GM19035 (cell line): ENCODE measurements around the gene USP43.

Experiments
- ATAC-seq: cut with Tn5 transposase; IDR thresholded peaks from one replicate; pipeline ENCODE4 v1.9.1; 2021; ENCODE audit not compliant: unreplicated experiment

Gene USP43

DNA sequence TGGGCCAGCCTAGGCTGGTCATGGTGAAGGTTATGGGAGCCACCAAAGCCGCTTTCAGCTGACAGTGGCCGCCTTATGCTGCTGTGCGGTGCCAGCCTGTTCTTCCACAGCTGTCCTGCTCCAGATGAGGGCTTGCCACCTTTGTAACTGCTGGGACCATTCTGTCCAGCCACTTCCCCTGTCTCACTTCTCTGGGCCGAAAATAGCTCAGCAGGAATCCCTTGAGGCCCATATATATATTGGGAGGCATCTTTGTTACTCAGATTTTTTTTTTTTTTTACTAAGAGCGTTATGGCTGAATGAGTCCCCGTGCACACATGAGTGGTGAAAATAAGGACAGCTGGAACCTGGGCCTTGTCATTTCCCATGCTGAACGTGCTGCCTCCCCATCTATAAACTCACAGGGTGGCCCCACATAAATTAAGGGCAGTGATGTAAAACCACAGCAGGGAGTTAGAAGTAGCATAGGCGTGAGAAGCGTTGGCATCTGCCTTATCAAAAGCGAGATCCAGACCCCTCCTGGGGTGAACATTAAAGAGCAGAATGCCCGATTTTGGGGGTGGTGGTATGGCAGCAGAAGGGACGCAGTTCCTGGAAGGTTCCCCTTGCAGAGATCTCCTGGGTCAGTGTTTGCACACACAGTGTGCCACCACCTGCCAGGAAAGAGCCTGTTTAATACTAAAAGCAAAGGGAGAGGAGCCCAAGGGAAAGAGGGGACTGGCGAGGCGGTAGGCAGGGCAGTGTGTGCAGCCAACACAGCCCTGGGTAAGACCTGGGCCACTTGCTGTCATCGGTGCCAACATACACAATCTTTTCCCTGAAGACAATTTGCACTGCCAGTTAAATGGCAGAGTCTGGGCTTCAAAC, 57.8 kb downstream of the USP43 start:
- ATAC-seq: no peak

DNA sequence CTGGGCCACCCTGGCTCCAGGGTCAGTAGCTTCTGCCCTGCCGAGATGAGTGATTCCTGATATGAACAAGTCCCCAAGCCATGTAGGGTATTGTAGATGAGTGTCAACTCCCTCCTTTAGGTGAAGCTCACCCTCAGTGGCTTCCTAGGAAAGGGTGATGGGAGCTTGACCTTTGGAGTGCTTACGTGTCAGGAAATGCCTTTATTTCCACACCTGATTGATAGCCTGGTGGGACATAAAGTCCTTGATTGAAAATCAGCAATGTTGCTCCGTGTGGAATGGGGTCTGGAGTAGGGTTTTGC, 58.4 kb downstream of the USP43 start:
- ATAC-seq: no peak

DNA sequence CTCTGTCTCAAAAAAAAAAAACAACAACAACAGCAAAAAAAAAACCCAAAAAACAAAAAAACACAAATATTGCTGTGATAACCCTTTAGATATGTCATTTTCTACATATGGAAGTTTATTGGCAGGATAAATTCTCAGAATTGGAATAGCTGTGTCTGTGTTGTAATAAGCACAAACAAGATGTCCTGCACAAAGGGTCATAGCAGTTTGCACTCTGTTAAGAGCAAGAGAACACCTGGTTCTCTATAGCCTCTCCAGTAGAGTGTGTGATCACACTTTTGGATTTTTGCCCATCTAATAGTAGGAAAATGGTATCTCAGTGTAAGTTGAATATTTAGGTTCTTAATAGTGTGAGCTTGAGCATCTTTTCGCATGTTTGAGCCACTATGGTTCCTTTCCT, 60.4 kb downstream of the USP43 start:
- no peak for ATAC-seq

DNA sequence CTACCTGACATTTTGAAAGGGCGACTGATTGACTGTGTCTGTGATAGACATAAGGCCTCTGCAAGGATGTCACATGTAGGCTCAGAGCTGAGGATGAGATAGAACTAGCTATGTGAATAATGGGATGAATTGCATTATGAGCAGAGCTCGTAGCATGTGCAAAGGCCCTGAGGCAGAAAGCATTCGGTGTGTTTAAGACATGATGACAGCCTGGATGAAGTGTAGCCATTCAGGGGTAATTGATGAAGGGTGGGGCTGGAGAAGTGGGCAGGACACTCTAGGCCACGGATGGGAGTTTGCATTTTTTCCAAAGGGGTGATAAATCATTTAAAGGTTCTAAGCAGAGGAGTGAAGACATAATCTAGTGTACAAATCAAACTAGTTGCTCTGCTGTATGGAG, 62.6 kb downstream of the USP43 start:
- ATAC-seq: no peak

DNA sequence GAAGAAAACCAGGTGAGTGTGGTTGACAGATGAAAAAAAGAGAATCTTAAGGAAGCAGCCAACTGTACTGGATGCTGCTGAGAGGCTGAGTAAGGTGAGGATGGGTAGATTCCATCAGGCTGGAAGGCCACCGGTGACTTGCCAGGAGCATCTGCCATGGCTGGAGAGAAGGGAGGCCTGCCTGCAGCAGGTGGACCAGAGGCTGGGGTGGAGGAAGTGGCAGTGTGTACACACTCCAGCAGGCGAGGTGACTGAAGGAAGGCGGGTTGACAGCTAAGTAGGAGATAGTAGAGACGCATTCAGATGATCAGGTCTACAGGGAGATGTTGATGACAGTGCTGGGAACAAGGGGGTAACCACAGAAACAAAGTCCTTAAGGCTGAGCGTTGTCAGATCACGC, 69.5 kb downstream of the USP43 start:
- ATAC-seq: no peak

DNA sequence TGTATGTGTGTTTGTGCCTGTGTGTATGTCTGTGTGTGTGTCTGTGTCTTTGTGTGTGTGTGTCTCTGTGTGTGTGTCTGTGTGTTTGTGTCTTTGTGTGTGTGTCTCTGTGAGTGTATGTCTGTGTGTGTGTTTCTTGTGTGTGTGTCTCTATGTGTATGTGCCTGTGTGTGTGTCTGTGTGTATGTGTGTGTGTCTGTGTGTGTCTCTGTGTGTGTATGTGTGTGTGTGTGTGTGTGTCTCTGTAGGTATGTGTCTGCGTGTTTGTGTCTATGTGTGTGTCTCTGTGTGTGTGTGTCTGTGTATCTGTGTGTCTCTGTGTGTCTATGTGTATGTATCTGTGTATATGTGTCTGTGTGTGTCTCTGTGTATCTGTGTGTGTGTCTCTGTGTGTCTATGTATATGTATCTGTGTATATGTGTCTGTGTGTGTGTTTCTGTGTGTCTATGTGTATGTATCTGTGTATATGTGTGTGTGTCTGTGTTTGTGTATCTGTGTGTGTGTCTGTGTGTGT, 70.2 kb downstream of the USP43 start:
- ATAC-seq: no peak

DNA sequence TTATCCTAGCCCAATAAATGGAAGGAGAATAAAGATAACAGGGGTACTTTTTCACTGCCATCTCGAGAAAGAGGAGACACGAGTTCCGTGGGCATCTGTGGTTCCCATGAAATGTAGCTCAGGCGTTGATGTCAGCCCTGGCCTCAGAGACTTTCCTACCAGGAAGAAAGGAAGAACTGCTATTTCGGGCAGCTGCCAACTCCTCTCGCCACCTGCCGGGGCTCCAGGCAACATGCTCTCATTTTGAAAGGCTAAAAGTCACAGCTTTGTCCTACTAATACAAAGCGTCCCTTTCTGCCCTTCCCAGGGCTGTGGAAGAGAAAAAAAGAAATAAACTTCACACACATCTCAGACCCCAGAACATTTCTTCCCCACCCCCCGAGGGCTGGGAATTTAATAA, 80.3 kb downstream of the USP43 start:
- ATAC-seq: no peak

DNA sequence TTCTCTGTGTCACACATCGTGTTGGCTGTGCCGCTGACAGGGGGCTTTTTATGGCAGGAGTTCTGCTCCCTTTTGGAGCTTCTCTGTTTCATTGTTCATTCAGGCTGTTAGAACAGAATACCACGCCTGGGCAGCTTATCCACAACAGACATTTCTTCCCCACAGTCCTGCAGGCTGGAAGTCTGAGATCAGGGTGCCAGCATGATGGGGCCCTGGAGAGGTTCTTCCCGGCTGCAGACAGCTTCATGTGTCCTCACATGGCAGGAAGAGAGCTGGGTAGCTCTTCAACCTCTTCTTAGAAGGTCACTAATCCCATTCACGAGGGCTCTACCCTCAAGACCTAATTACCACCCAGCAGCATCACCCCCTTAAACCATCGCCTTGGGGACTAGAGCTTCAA, 81.0 kb downstream of the USP43 start:
- ATAC-seq: no peak

DNA sequence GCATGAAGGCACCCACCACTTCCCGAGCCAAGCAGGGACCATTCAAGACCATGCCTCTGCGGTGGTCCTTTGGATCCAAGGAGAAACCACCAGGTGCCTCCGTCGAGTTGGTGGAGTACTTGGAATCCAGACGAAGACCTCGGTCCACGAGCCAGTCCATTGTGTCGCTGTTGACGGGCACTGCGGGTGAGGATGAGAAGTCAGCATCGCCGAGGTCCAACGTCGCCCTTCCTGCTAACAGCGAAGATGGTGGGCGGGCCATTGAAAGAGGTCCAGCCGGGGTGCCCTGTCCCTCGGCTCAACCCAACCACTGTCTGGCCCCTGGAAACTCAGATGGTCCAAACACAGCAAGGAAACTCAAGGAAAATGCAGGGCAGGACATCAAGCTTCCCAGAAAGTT, 82.7 kb downstream of the USP43 start:
- ATAC-seq: no peak

DNA sequence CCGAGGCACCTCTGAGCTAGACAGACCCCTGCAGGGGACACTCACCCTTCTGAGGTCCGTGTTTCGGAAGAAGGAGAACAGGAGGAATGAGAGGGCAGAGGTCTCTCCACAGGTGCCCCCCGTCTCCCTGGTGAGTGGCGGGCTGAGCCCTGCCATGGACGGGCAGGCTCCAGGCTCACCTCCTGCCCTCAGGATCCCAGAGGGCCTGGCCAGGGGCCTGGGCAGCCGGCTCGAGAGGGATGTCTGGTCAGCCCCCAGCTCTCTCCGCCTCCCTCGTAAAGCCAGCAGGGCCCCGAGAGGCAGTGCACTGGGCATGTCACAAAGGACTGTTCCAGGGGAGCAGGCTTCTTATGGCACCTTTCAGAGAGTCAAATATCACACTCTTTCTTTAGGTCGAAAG, 83.2 kb downstream of the USP43 start:
- no peak for ATAC-seq

DNA sequence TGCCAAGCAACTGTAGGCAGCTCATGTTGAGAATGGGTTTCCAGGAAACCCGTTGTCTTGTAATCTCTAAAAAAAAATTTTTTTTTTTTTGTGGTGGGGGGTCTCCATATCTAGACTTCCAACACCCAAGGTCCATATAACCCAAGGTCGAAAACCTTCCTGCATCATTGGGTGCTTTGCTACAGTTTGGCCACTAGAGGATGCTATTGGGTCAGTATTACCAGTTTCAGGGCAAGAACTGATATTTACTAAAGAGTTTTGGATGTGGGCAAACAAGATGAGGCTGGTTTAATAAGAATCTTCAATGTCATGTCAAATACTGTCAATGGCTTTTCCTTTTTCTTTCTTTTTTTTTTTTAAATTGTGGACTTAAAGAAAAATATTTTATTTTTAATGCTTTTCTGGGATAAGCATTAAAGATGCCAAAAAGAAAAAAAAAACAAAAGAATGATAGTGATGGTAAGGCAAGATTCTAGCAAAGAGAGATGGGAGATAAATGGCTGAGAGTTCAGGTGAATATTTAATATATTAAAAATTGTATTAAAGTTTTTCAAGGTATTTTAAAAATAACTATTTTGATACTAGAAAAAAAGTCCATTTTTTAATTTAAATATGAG, 83.8 kb downstream of the USP43 start:
- ATAC-seq: no peak

DNA sequence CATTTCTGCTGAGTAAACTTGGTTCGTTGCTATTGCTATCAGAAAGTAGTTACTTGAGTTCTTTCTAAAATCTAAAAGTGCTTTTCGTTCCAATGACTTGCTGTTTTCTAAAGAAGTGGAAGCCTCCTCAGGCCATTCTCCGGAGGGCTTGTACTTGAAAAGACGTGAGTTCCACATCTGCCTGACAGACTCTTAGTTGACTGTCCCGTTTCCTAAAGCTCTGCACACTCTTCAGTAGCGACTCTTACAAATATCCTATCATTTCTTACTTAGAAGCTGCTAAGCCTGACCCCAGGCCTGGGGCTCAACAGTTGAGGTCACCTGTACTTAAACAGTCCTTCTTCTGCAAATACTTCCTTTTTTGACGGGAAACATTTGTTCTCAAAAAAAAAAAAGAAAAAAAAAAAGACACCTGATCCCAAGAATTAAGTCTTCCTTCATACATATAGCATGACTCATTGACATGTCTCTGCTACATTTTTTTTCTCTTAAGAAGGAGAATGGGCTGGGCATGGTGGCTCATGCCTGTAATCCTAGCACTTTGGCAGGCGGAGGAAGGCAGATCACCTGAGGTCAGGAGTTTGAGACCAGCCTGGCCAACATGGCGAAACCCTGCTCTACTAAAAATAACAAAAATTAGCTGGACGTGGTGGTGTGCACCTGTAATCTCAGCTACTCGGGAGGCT, 84.6 kb downstream of the USP43 start:
- ATAC-seq: no peak

DNA sequence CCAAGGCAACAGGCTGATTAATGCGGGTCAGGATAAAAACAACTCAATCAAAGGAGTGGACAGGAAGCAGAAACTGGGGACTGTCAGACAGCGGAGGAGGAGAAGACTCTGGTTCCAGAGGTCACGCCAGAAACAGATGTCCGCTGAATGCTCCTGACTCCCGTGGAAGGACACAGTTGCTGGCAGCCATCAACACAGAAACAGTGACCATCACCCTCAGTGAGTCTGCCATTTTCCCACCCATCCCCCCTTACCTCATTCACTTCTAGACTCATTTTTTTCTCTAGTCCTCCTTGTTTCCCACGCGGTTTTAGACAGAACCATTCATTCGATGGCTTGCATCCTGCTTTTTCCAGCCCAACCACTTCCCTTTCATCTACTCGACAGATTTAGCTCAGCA, 105.2 kb downstream of the USP43 start:
- no peak for ATAC-seq

DNA sequence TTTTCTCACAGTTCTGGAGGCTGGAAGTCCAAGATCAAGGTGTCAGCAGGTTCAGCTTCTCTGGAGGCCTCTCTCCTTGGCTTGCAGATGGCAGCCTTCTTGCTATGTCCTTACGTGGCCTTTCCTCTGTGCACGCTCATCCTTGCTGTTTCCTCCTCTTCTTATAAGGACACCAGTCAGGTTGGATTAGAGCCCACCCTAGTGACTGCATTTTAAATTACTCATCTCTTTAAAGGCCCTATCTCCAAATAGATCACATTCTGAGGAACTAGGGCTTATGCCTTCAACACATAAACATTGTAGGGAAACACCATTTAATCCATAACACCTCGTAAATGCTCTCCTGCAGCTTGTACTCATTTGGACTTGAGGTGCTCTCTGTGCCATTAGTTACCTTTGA, 109.8 kb downstream of the USP43 start:
- no peak for ATAC-seq

DNA sequence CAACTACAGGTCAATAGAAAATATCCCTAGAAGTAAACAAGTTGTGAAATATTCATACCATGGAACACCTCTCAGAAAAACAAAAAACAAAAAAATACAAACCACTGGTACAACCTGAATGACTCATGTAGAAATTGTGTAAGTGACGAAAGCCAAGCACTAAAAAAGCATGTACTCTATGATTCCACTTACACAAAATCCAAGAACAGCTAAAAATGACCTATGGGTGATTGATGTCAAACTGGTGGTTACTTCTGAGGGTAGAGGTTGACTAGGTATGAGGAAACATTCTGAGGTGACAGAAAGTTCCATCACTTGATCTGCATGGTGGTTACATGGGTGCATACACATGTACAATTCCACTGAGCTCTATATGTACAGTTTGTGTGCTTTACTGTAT, 114.9 kb downstream of the USP43 start:
- no peak for ATAC-seq

DNA sequence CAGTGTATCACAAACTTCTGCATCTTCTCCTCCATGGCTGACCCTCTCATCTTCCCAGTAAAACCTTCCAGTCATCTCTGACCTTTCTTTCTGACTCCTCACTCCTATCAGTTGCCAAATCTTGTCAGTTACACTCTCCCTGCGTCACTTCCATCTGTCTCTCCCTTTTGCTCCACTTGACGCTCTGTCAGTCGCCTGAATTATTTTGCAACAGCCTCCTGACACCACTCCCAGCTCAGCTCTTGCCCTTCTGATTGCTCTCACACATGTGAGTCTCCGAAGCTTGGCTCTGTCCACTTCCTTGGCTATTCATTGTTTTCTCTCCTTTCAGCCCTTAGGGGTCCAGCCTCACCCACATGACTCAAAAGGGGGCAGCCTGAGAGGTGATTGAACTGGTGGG, 118.3 kb downstream of the USP43 start:
- no peak for ATAC-seq

DNA sequence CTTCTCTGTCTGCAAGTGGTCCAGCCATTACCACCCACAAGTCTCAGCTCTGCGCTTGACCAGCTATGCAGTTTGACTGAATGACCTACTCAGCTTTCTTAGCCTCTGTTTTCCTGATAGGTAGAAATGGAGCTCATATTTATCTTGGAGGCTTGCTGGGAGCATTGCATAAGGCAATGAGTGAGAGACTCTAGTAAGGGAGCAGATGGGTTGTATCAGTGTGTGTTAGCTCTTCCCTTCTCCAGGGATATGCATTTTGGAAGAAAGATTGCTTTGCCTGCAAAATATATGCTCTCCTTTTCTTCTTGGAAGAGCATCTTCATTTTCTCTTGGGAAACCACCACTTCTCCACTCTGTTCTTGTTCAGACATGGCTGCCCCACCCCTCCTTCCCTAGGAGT, 120.0 kb downstream of the USP43 start:
- no peak for ATAC-seq

DNA sequence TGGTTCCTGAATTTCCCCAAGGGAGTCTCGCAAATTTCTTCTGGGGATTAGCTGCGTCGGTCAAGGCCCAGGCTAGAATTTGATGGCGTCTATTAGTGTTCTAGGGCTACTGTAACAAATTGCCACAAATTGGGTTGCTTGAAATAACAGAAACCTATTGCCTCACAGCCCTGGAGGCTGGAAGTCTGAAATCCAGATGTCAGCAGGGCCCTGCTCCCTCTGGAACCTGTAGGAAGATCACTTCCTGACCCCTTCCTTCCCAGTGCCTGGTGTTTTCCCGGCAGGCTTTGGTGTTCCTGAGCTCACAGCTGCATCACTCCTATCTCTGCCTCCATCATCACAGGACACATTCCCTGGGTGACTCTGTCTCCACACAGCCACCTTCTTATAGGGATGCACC, 121.7 kb downstream of the USP43 start:
- no peak for ATAC-seq

DNA sequence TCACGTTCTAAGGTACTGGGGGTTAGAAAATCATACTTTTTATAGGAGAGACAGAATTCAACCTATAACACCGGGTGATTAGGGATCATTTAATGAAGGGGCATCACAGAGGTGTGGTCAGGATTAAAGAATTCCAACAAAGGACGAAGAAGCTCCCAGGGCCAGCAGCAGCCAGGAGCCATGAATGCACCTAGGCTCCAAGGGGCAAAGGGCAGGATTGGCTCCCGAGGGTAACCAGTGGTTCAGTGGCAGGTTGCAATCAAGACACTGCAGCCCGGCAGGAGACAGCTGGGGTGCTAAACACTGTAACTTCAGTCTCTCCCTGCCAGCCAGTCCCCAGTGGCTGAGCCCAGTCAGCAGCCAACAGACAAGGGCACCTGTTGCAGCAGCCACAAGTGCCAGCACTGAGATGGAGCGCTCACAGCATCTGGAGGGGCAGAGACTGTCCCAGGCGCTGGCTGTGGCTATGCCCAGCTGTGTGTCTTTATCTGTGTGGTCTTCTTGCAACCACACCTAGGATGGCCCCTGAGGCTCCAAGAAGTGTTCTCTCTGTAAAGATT, 122.2 kb downstream of the USP43 start:
- no peak for ATAC-seq

DNA sequence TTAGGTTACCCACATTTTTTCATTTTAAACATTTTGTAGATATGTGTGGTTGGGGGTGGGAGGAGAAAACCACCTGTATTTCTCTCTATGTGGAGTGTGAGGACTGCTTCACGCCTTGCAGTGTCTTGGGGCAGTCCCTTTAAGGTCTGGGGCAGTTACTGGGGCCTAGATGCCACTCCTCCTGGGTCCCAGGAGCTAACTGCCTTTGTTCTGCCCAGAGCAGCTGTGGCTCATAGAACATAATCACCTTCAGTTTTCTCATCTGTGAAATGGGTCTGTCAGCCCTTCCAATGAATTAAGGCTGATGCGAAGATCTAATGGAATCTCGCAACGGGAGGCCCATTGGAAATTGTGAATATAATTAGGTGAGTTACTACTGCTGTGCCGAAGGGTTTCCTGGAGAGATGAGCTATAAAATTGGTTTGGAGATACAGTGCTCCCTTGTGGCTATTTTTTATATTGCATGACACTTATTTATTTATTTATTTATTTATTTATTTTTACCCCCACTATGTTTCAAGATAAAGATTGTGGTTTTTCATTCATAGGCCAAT, 123.1 kb downstream of the USP43 start:
- ATAC-seq: no peak

DNA sequence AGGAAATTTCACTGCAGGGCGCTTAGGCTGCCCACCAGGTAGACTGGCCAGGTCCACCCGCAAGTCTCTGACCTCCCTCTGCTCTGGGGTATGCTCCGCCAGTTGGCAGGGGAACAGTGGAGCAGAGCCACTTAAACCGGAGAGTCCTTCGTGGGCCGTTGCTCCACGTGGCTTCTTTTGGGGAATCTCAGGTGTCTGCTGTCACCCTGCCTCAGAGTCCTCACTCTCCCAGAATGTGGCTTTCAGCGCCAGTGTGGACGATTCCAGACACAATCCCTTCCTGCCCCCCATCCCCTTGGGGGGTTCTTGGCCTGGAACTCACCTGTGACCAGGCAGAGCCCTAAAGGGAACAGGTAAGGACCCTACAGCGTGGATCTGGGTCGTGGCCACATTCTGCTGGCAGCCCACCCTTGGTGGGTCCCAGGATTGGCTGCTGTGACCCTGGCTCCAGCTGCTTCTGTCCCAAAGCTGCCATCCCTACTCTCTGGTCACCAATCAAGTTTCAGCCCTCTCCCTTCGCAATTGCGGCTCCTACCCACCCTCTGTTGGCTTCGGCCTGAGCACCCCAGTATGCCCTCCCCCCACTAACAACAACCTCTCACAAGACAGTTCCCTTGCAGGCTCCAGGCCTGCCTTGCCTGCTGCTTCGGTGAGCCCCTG, 123.8 kb downstream of the USP43 start:
- ATAC-seq: no peak
